Hepatocyte (in vitro differentiated cells): ENCODE measurements around the gene TWIST2.

Source experiments
- CTCF ChIP-seq: fragments of 200-600 bp; sonication (generic); IDR thresholded peaks from 2 replicates; pipeline ENCODE4 v1.5.1; 2016; ENCODE audit warnings: antibody characterized with exemption, mild to moderate bottlenecking; ENCODE audit not compliant: poor library complexity
- EZH2 ChIP-seq: fragments of 200-600 bp; sonication (generic); IDR thresholded peaks from 2 replicates; pipeline ENCODE4 v1.6.1; 2016; ENCODE audit warnings: antibody characterized with exemption, mild to moderate bottlenecking, borderline replicate concordance
- EZH2phosphoT487 ChIP-seq: fragments of 200-600 bp; sonication (generic); IDR thresholded peaks from one replicate; pipeline ENCODE4 v1.6.1; 2018; ENCODE audit warnings: antibody characterized with exemption, mild to moderate bottlenecking, low read depth, moderate library complexity; ENCODE audit not compliant: unreplicated experiment, severe bottlenecking

DNA sequence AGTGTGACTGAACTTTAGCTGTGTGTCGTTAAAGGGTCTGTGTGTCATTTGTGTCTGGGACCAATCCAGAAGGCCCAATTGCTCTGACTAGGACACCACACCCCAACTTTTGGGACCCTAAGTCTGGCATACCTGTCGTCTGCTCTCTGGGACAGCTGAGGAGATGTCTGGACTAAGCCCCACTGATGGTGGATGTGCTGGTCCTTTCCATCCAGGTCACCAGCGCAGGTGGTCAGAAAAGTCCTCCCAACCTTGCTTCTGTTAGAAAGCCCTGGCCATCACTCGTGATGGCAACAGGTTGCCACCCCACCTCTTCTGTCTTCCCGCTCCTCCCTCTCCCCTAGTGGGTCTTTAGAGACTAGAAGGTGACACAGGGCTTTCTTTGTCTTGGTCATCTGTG is 37.6 kb upstream of the TWIST2 start:
- no peak for TF ChIP-seq CTCF
- no peak for TF ChIP-seq EZH2
- no peak for TF ChIP-seq EZH2phosphoT487
